Subcutaneous abdominal adipose tissue (tissue), 5 donors: ENCODE data around the gene NAT9.

Experiments
- H3K27ac ChIP-seq: one replicate; pipeline ENCODE4 v1.7.0; 2013; ENCODE audit warnings: low read depth, mild to moderate bottlenecking, inconsistent platforms, low read length, moderate library complexity
- H3K27me3 ChIP-seq, 5 donors: one replicate each; pipeline ENCODE4 v1.7.0; 2013; ENCODE audit warnings: low read length in 5 of 5, inconsistent platforms in 1 of 5; ENCODE audit not compliant: control insufficient read depth in 5 of 5, insufficient read depth in 4 of 5
- H3K36me3 ChIP-seq, 5 donors: one replicate each; pipeline ENCODE4 v1.7.0; 2013; ENCODE audit warnings: low read length in 5 of 5; ENCODE audit not compliant: control insufficient read depth in 5 of 5, insufficient read depth in 5 of 5
- H3K4me1 ChIP-seq, 5 donors: one replicate each; pipeline ENCODE4 v1.7.0; 2013; ENCODE audit warnings: low read length in 5 of 5, mild to moderate bottlenecking in 3 of 5, moderate library complexity in 1 of 5; ENCODE audit not compliant: control insufficient read depth in 5 of 5, insufficient read depth in 5 of 5
- H3K4me3 ChIP-seq, 5 donors: one replicate each; pipeline ENCODE4 v1.7.0; 2013; ENCODE audit warnings: low read length in 5 of 5, low read depth in 1 of 5
- H3K9ac ChIP-seq, 5 donors: one replicate each; pipeline ENCODE4 v1.7.0; 2013; ENCODE audit warnings: low read length in 5 of 5, mild to moderate bottlenecking in 4 of 5, moderate library complexity in 3 of 5
- H3K9me3 ChIP-seq, 5 donors: one replicate each; pipeline ENCODE4 v1.7.0; 2013; ENCODE audit warnings: low read length in 5 of 5; ENCODE audit not compliant: control insufficient read depth in 5 of 5
- donor health status: healthy.
- donor health status: healthy.
- donor health status: healthy.
- donor health status: healthy.
- donor health status: healthy.

NAT9 gene

GRCh38 chr17:74764751-74765286, 11.3 kb downstream of the NAT9 start:
- no peaks in the 10 kb centered on the region for H3K27me3 ChIP-seq
- H3K9me3 ChIP-seq: no peaks in the 10 kb centered on the region
- H3K27ac ChIP-seq: no peak overlapping the region
- H3K4me3 ChIP-seq: no peak overlapping the region
- peaks cover 0 to 17% (median 16%) of the 10 kb centered on the region in 5 donors for H3K36me3 ChIP-seq
- peaks cover 2 to 35% (median 10%) of the 10 kb centered on the region in 5 donors for H3K4me1 ChIP-seq
- no peak overlapping the region for H3K9ac ChIP-seq

DNA sequence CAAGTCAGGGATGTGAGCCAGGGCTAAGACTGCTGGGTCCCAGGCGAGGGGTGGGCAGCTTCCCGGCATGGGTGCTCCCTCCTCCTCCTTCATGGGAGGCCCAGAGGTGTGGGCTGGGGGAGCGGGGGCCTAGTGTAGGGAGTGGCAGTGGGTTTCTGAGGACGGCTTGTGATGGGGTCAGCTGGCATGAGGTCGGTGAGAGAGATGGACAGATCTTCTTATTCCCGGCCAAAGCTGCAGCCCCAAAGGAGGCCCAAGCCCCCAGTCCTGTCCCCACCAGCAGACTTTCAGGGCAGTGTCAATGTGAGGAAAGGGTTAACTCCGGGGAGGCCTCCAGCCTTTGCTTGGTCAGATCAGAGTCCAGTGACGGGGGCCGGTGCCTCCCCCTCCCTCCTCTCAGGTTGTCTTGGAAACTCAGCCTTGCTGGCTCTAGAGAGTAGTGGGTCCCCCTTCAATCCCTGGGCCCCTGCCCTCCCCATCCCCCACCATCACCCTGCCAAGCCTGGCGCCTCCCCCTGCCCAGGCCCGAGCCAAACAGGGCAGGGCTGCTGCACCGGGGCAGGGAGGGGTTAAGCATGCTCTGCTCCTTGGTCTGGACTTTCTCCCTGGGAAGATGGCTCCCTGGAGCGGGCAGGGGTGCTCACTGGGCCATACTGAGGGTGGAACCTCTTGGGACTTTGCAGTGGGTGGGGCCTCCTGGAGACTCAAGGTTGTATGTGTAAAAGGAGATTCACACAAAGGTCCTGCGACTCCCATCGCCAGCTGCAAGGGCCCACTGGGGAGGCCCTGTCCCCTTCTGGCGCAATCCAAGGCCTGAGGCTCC, 12.4 kb downstream of the NAT9 start:
- Histone ChIP-seq H3K4me1 (peaks cover 5 to 42% (median 20%) of the 10 kb centered on the region in 5 donors), H3K9ac (peak overlapping the region in 1 of 5 donors; percentile 26), H3K27ac (no peak overlapping the region), H3K27me3 (no peaks in the 10 kb centered on the region), H3K9me3 (no peaks in the 10 kb centered on the region), H3K4me3 (no peak overlapping the region), H3K36me3 (peaks cover 0 to 8% (median 6%) of the 10 kb centered on the region in 5 donors)

DNA sequence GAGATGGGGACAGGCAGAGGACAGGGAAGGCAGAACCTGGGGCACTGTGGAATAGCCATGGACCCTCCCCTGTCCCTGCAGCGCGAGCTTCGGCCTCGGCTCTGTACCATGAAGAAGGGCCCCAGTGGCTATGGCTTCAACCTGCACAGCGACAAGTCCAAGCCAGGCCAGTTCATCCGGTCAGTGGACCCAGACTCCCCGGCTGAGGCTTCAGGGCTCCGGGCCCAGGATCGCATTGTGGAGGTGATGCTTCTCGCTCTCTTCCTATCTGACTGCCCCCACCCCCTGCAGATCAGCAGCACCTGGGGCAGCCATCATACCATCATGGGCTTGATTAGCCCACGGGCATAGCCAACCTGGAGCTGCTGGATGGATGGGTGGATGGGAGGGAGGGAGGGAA, 14.2 kb downstream of the NAT9 start:
- H3K4me1 ChIP-seq: peaks cover 5 to 44% (median 39%) of the 10 kb centered on the region in 5 donors
- no peak overlapping the region for H3K9ac ChIP-seq
- H3K36me3 ChIP-seq: peaks cover 0 to 4% (median 0%) of the 10 kb centered on the region in 5 donors
- H3K9me3 ChIP-seq: no peaks in the 10 kb centered on the region
- H3K27ac ChIP-seq: no peak overlapping the region
- H3K27me3 ChIP-seq: no peaks in the 10 kb centered on the region
- no peak overlapping the region for H3K4me3 ChIP-seq

GRCh38 chr17:74761419-74761818, 14.7 kb downstream of the NAT9 start:
- H3K27ac ChIP-seq: no peak overlapping the region
- H3K27me3 ChIP-seq: no peaks in the 10 kb centered on the region
- no peak overlapping the region for H3K4me3 ChIP-seq
- peaks cover 0 to 4% (median 0%) of the 10 kb centered on the region in 5 donors for H3K36me3 ChIP-seq
- no peaks in the 10 kb centered on the region for H3K9me3 ChIP-seq
- H3K9ac ChIP-seq: no peak overlapping the region
- peaks cover 5 to 44% (median 40%) of the 10 kb centered on the region in 5 donors for H3K4me1 ChIP-seq

DNA sequence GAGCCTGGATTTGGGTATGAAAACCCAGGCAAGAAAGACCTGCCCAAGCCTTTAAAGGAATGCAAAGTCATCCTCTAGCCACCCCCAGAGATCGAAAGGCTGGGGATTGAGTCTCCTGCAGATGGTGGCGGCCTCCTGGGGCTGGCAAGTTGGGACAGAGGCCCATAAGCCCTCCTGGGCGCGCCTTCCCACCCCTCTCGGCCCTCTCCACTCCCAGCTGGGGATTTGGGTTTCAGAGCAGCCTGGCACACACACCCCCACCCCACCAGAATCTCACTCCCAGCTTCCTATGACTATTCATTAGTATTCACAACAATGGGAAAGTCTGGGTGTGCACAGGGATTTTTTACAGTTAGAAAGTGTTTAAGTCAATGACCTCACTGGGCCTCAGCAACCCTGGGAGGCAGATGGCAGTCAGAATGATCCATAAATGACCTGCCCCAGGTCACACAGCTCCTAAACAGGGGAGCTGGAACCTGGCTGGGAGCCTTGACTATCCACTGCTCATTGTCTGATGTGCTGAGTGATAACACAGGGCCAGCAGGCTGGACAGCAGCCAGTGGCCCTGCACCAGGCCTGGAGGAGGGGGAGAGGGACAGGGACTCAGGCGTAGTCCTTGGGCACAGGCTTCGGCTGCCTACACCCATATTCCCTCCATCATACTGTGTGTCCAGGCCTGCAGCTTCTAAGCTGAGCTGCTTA, 15.6 kb downstream of the NAT9 start:
- H3K9me3 ChIP-seq: no peaks in the 10 kb centered on the region
- H3K27ac ChIP-seq: no peak overlapping the region
- H3K4me3 ChIP-seq: no peak overlapping the region
- no peaks in the 10 kb centered on the region for H3K27me3 ChIP-seq
- peaks cover 5 to 44% (median 40%) of the 10 kb centered on the region in 5 donors for H3K4me1 ChIP-seq
- H3K36me3 ChIP-seq: peaks cover 0 to 4% (median 0%) of the 10 kb centered on the region in 5 donors
- peak overlapping the region in 1 of 5 donors; percentile 26 for H3K9ac ChIP-seq

DNA sequence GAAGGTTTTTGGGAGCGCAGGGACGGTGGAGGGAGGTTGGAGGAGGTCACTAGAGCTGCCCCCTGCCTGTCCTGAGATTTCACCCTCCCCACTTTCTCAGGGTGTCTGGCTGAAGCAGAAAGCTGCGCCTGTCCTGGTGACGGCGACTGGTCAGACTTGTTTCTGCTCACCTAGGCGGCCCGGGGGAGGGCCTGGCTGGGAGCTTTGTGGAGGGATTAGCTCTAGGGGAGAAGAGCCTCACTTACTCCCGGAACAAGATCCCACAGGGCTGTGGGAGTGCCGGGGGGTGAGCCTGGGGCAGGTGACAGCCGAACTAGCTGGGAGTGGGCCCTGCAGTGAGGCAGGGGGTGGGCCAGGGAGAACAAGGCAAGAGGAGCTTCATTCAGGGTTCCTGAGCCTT, 16.2 kb downstream of the NAT9 start:
- Histone ChIP-seq H3K4me3 (no peak overlapping the region), H3K36me3 (peaks cover 0 to 4% (median 0%) of the 10 kb centered on the region in 5 donors), H3K4me1 (peaks cover 5 to 44% (median 40%) of the 10 kb centered on the region in 5 donors), H3K27ac (no peak overlapping the region), H3K9me3 (no peaks in the 10 kb centered on the region), H3K27me3 (no peaks in the 10 kb centered on the region), H3K9ac (peak overlapping the region in 1 of 5 donors; percentile 14)

DNA sequence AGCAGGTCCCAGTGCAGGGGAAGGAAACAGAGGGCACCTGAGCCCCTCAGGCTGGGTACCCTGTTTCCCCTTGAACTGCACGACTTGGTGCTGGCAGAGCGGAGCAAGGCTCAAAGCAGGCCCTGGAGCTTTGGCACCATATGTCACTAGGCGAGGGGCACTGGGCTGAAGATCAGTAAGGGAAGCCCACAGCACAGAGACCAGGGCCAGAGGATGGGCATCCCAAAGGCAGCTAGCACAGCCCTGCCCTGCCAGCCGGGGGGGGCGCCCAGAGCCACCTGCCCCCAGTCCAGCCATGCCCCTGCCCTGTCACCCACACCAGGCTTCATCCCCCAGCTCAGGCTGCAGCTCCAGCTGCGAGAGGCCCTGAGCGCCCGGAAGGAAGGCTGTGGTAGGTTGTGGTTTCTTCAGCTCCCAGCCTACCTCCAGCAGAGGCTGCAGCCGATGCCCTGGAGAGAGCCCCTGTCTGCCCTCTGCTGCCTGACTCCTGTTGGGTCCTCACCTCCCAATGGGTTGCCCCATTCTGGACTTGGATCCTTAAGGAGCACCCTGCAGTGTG, 16.8 kb downstream of the NAT9 start:
- Histone ChIP-seq H3K4me3 (no peak overlapping the region), H3K9me3 (no peaks in the 10 kb centered on the region), H3K4me1 (peaks cover 5 to 44% (median 40%) of the 10 kb centered on the region in 5 donors), H3K27ac (no peak overlapping the region), H3K36me3 (peaks cover 0 to 4% (median 0%) of the 10 kb centered on the region in 5 donors), H3K9ac (no peak overlapping the region), H3K27me3 (no peaks in the 10 kb centered on the region)

DNA sequence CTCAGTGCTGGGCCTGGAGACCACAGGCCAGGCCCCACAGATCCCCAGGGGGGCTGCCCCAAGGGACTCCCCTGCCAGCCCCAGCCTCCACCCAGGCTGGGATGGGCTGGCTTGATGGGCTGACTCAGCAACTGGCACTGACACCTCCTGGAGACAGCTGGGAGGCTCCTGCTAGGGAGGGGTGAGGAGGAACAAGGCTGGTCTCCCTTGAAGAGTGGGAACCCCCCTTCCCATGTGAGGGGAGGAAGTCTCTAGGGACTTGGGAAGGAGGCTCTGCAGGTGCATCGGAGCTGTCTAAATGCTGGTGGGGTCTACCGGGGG, 17.3 kb downstream of the NAT9 start:
- H3K4me1 ChIP-seq: peaks cover 5 to 44% (median 40%) of the 10 kb centered on the region in 5 donors
- H3K9ac ChIP-seq: peak overlapping the region in 1 of 5 donors; percentile 47
- no peaks in the 10 kb centered on the region for H3K9me3 ChIP-seq
- H3K27ac ChIP-seq: no peak overlapping the region
- H3K27me3 ChIP-seq: no peaks in the 10 kb centered on the region
- H3K4me3 ChIP-seq: peak overlapping the region in 1 of 5 donors; percentile 11
- peaks cover 0 to 4% (median 0%) of the 10 kb centered on the region in 5 donors for H3K36me3 ChIP-seq

GRCh38 chr17:74757931-74758847, 18.0 kb downstream of the NAT9 start:
- no peaks in the 10 kb centered on the region for H3K27me3 ChIP-seq
- H3K4me1 ChIP-seq: peaks cover 5 to 42% (median 40%) of the 10 kb centered on the region in 5 donors
- no peaks in the 10 kb centered on the region for H3K9me3 ChIP-seq
- peak overlapping the region in 1 of 5 donors; percentile 11 for H3K4me3 ChIP-seq
- no peak overlapping the region for H3K27ac ChIP-seq
- peaks cover 0 to 4% (median 0%) of the 10 kb centered on the region in 5 donors for H3K36me3 ChIP-seq
- H3K9ac ChIP-seq: peak overlapping the region in 1 of 5 donors; percentile 47
